Thymus (tissue), 11 donors: Measurements from ENCODE around the gene ABL1. TPM values are rescaled to one million over a fixed set of nuclear protein-coding genes. Genes with fewer than 3 reads are reported as not detected.

Experiments used
- DNase-seq, 9 donors: peaks; one replicate each; pipeline ENCODE4 v3.0.0-alpha.2; 2013; ENCODE audit warnings: low spot score in 9 of 9, low read depth in 6 of 9, missing footprints in 1 of 9
- H3K27ac ChIP-seq, 2 donors: one replicate each; pipeline ENCODE4 v1.5.1; 2013; ENCODE audit warnings: control low read depth in 1 of 2, low read depth in 1 of 2, low read length in 1 of 2, mild to moderate bottlenecking in 1 of 2, moderate library complexity in 1 of 2
- H3K27me3 ChIP-seq, 2 donors: one replicate each; pipeline ENCODE4 v1.5.1; 2013; ENCODE audit warnings: low read length in 1 of 2; ENCODE audit not compliant: control insufficient read depth in 2 of 2, insufficient read depth in 1 of 2
- H3K36me3 ChIP-seq, 2 donors: one replicate each; pipeline ENCODE4 v1.5.1; 2013; ENCODE audit warnings: low read length in 1 of 2, mild to moderate bottlenecking in 1 of 2, moderate library complexity in 1 of 2; ENCODE audit not compliant: control insufficient read depth in 2 of 2, insufficient read depth in 2 of 2
- H3K4me1 ChIP-seq, 2 donors: one replicate each; pipeline ENCODE4 v1.5.1; 2013; ENCODE audit warnings: low read length in 2 of 2; ENCODE audit not compliant: control insufficient read depth in 2 of 2, insufficient read depth in 2 of 2
- H3K4me3 ChIP-seq, 2 donors: one replicate each; pipeline ENCODE4 v1.5.1; 2013; ENCODE audit warnings: low read length in 2 of 2, control low read depth in 1 of 2, mild to moderate bottlenecking in 1 of 2
- H3K9me3 ChIP-seq, 2 donors: one replicate each; pipeline ENCODE4 v1.5.1; 2013; ENCODE audit warnings: low read length in 1 of 2, mild to moderate bottlenecking in 1 of 2; ENCODE audit not compliant: control insufficient read depth in 2 of 2, insufficient read depth in 1 of 2
- WGBS: extraction: QIAGEN DNeasy Blood & Tissue Kit; methylation state at CpG from one replicate; pipeline ENCODE4 v1.1.7; 2013; 5-methylcytosine and 5-hydroxymethylcytosine counted together
- polyA plus RNA-seq: library from polyadenylated mRNA; stranded (reverse); fragments of 200-250 nt; gene quantifications from one replicate; pipeline ENCODE4 v1.2.3, GENCODE V29; 2013
- total RNA-seq: library from RNA; stranded (reverse); fragments of 120-200 nt; gene quantifications from one replicate; pipeline ENCODE4 v1.2.4, GENCODE V29; 2013
- donor health status: healthy.

Gene ABL1
- total and polyA plus RNA-seq, 2 donors: 9.5 to 21.1 TPM

DNA sequence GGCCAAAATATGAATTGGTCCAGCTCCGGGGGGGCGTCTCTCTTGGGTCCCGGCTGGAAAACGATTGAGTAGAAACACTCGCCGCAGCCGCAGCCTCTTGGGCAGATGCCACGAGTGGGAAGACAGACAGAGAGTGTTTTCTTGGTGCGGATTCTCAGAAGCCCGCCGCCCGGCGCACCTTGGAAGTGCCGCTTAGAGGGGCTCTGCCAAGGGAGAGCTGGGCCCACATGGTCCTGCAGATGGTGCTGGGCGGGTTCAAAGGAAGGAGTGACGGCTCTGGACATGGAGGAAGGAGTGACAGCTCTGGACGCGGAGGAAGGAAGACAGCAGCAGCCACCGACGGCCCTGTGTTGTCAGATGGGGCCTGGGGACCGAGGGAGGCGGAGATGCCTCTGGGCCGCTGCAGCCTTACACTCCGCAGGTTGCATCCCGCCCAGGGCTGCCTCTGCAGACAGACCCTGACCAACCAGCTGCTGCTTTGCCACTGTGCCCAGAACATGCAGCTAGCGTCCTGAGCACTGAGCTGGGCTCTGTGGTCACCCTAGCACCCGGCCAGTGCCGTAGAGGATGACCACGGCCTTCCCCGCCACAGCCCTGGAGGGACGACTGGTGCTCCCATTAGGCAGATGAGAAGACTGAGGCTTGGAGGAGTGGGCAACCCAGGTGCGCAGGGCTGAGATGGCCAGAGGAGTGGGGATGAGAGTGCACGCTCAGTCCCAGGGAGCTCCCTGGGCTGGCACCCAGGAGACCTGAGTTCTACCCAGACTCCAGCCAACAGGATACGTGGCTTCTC lies 82.3 kb downstream of the ABL1 start:
- no peaks in the 10 kb centered on the region for H3K36me3 ChIP-seq
- 84% methylated on average over 34 of the region's 34 CpGs for WGBS
- H3K27ac ChIP-seq: no peak overlapping the region
- no peaks in the 10 kb centered on the region for H3K4me1 ChIP-seq
- no peaks in the 10 kb centered on the region for H3K9me3 ChIP-seq
- no peak for DNase-seq
- no peak overlapping the region for H3K4me3 ChIP-seq
- H3K27me3 ChIP-seq: peaks cover 0 to 28% of the 10 kb centered on the region in 2 donors

- Histone ChIP-seq H3K36me3 (no peaks in the 10 kb centered on the region), H3K27me3 (peaks cover 0 to 32% of the 10 kb centered on the region in 2 donors), H3K9me3 (no peaks in the 10 kb centered on the region), H3K27ac (no peak overlapping the region), H3K4me1 (no peaks in the 10 kb centered on the region), H3K4me3 (no peak overlapping the region)
- DNase-seq: no peak
- WGBS: 81% methylated on average over 9 of the region's 9 CpGs
Measured at GRCh38 chr9:130918101-130918825, 83.2 kb downstream of the ABL1 start.

- no peak for DNase-seq
- Histone ChIP-seq H3K4me3 (no peak overlapping the region), H3K27ac (no peak overlapping the region), H3K27me3 (peaks cover 0 to 27% of the 10 kb centered on the region in 2 donors), H3K4me1 (no peaks in the 10 kb centered on the region), H3K36me3 (no peaks in the 10 kb centered on the region), H3K9me3 (no peaks in the 10 kb centered on the region)
- 91% methylated on average over 33 of the region's 33 CpGs for WGBS
Measured at GRCh38 chr9:130918826-130919558, 83.9 kb downstream of the ABL1 start.

DNA sequence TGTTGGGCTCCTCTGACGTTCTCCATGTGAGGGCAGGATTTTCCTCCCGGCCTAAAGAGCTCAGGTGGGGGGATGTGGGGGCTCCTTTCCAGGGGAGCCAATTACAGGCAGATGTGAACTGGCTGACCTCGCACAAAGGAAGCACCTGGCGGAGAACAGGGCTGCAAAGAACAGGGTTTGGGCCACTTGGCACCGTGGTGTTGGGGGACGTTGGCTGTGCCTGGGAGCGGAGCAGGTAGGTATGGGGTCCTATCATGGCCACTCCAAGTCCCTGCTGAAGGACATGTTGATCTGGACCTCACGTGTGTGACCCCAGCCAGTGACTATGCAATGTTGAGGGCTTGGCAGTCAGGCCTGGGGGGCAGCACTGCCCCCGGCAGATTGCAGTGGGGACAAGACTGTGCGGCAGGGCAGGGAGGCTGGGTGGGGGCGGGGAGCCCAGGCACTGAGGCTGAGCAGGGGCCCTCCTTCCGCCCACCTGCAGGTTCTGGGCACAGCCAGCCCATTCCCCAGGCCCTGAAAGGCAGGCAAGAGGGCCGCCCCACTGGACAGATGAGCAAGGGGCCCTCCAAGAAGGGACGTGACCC lies 84.6 kb downstream of the ABL1 start:
- Histone ChIP-seq H3K36me3 (no peaks in the 10 kb centered on the region), H3K4me3 (no peak overlapping the region), H3K27ac (no peak overlapping the region), H3K4me1 (no peaks in the 10 kb centered on the region), H3K9me3 (no peaks in the 10 kb centered on the region), H3K27me3 (peaks cover 0 to 25% of the 10 kb centered on the region in 2 donors)
- 75% methylated on average over 14 of the region's 14 CpGs for WGBS
- no peak for DNase-seq

GRCh38 chr9:130920233-130920632 lies 85.2 kb downstream of the ABL1 start:
- 97% methylated on average over 8 of the region's 8 CpGs for WGBS
- Histone ChIP-seq H3K4me1 (no peaks in the 10 kb centered on the region), H3K9me3 (no peaks in the 10 kb centered on the region), H3K27ac (no peak overlapping the region), H3K36me3 (no peaks in the 10 kb centered on the region), H3K27me3 (peaks cover 0 to 26% of the 10 kb centered on the region in 2 donors), H3K4me3 (no peak overlapping the region)
- no peak for DNase-seq

DNA sequence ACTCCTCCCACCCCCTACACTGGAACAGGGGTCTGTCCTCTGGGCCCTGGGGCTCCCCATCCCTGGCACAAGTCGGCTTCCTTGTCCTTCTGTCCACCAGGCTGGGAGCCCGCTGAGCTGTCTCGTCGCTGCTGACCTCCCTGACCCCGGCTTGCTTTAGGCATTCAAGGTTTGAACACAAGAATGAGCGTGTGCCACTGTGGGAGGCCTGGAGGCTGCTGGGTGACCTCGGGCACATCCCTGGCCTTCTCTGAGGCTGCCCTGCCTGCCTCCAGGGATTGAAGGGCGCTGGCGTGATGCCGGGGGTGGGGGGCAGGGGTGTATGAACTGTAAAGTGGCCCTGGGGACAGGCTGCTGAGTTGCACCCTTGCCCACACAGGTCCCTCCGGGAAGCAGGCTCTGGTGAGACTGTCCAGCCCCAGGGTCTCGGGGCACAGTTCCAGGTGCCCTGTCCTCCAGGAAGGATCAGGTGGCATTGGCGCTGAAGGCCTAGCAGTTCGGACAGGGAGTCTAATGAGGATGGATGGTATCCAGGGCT lies 85.8 kb downstream of the ABL1 start:
- Histone ChIP-seq H3K27me3 (peaks cover 0 to 31% of the 10 kb centered on the region in 2 donors), H3K36me3 (no peaks in the 10 kb centered on the region), H3K4me3 (no peak overlapping the region), H3K27ac (no peak overlapping the region), H3K4me1 (no peaks in the 10 kb centered on the region), H3K9me3 (no peaks in the 10 kb centered on the region)
- DNase-seq: no peak
- WGBS: 89% methylated on average over 14 of the region's 14 CpGs

DNA sequence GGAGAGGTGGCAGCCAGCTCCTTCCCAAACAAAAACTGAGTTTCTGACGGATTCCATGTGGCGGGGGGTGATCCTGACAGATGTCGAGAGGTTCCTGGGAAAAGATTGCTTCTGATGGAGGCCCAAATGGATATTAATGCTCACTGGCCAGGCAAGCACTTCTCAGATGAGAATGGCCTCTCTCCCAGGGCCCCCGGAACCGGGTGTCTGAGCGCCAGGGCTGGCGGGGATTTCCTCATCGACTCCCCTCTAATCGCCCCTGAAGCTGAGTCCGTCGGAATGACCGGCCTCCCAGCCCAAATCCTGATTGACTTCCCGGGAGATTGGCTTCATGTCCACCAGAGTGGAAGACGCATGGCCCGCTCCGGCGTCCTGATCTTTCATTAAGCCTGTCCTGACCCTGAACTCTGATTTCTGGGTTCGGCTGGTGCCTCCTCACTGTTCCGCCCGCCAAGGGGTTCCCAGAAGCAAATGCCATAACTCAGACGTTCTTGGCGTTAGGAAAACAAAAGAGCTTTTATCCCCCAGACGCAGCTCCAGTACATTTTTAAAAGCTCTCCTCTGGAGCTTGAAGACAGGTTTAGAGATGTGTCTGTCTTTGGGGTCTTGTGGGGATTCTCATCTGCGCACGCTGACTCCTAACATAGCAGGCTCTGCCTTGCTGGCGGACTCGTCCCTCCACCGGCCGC lies 86.4 kb downstream of the ABL1 start:
- Histone ChIP-seq H3K9me3 (no peaks in the 10 kb centered on the region), H3K4me3 (no peak overlapping the region), H3K27ac (no peak overlapping the region), H3K4me1 (no peaks in the 10 kb centered on the region), H3K27me3 (peaks cover 0 to 35% of the 10 kb centered on the region in 2 donors), H3K36me3 (no peaks in the 10 kb centered on the region)
- 76% methylated on average over 29 of the region's 29 CpGs for WGBS
- DNase-seq: no peak

GRCh38 chr9:130921989-130922892 lies 87.2 kb downstream of the ABL1 start:
- peaks cover 0 to 32% of the 10 kb centered on the region in 2 donors for H3K27me3 ChIP-seq
- H3K4me3 ChIP-seq: no peak overlapping the region
- no peaks in the 10 kb centered on the region for H3K4me1 ChIP-seq
- no peak for DNase-seq
- H3K27ac ChIP-seq: no peak overlapping the region
- H3K36me3 ChIP-seq: no peaks in the 10 kb centered on the region
- WGBS: 86% methylated on average over 31 of the region's 31 CpGs
- H3K9me3 ChIP-seq: no peaks in the 10 kb centered on the region
